ENCODE data around the gene CNNM4.

Gene CNNM4

GRCh38 chr2:96839875-96840850 is 79.5 kb downstream of the CNNM4 start:
- H3K27ac ChIP-seq (ENCODE audit: low read length, poor library complexity, severe bottlenecking): no peak overlapping the region

GRCh38 chr2:96841701-96842495 is 81.2 kb downstream of the CNNM4 start:
- H3K18ac ChIP-seq (ENCODE audit: low read depth in 1 of 2, low read length in 2 of 2): no peak overlapping the region
- H3K27me3 ChIP-seq (ENCODE audit: control insufficient read depth in 1 of 2, insufficient read depth in 1 of 2, low read length in 2 of 2): no peaks in the 10 kb centered on the region
- H2BK15ac ChIP-seq (ENCODE audit: low read depth, poor library complexity, severe bottlenecking): no peak overlapping the region
- H3K4ac ChIP-seq (ENCODE audit: low read depth in 1 of 2, low read length in 2 of 2): no peak overlapping the region
- H2BK5ac ChIP-seq (ENCODE audit: low read depth, low read length, poor library complexity, severe bottlenecking): no peak overlapping the region
- no peak overlapping the region for H2AFZ ChIP-seq (ENCODE audit: low read depth, low read length)
- H3K14ac ChIP-seq (ENCODE audit: low read length in 2 of 2): no peak overlapping the region
- no peak overlapping the region for H2BK120ac ChIP-seq (ENCODE audit: low read depth, low read length)
- H3K23ac ChIP-seq (ENCODE audit: low read length in 2 of 2): no peak overlapping the region
- peaks cover 17 to 46% of the 10 kb centered on the region in 2 experiments for H3K36me3 ChIP-seq (ENCODE audit: control insufficient read depth in 1 of 2, insufficient read depth in 2 of 2, low read depth in 1 of 2, low read length in 2 of 2)
- no peak for DNase-seq
- H3K4me3 ChIP-seq (ENCODE audit: insufficient read depth in 1 of 2, low read depth in 1 of 2, low read length in 2 of 2): no peak overlapping the region
- H4K8ac ChIP-seq (ENCODE audit: low read length): no peak overlapping the region
- no peaks in the 10 kb centered on the region for H3K9me3 ChIP-seq (ENCODE audit: control insufficient read depth, low read length)
- H3K27ac ChIP-seq (ENCODE audit: low read length, poor library complexity, severe bottlenecking): no peak overlapping the region
- no peaks in the 10 kb centered on the region for H3K4me1 ChIP-seq (ENCODE audit: control insufficient read depth, insufficient read depth, low read depth, low read length)
- H2BK12ac ChIP-seq (ENCODE audit: low read length in 2 of 2): no peak overlapping the region
- 96% methylated on average over 15 of the region's 16 CpGs for WGBS
- no peak overlapping the region for H4K91ac ChIP-seq (ENCODE audit: low read length)
- no peaks in the 10 kb centered on the region for H3K79me1 ChIP-seq (replicated peaks; ENCODE audit: low read length, poor library complexity, severe bottlenecking)
- H3K4me2 ChIP-seq (ENCODE audit: low read length, poor library complexity, severe bottlenecking): no peak overlapping the region
- H3K9ac ChIP-seq (ENCODE audit: low read length): no peak overlapping the region
- H2AK5ac ChIP-seq (ENCODE audit: low read length, severe bottlenecking): no peak overlapping the region

More at GRCh38 chr2:96839875-96840850, 79.5 kb downstream of the CNNM4 start:
- WGBS: 93% methylated on average over 37 of the region's 37 CpGs
- H3K4ac ChIP-seq (ENCODE audit: low read depth in 1 of 2, low read length in 2 of 2): no peak overlapping the region
- no peak overlapping the region for H4K91ac ChIP-seq (ENCODE audit: low read length)
- no peaks in the 10 kb centered on the region for H3K4me1 ChIP-seq (ENCODE audit: control insufficient read depth, insufficient read depth, low read depth, low read length)
- H3K4me3 ChIP-seq (ENCODE audit: insufficient read depth in 1 of 2, low read depth in 1 of 2, low read length in 2 of 2): no peak overlapping the region
- no peak for DNase-seq
- no peaks in the 10 kb centered on the region for H3K27me3 ChIP-seq (ENCODE audit: control insufficient read depth in 1 of 2, insufficient read depth in 1 of 2, low read length in 2 of 2)
- H2AFZ ChIP-seq (ENCODE audit: low read depth, low read length): no peak overlapping the region
- H2BK5ac ChIP-seq (ENCODE audit: low read depth, low read length, poor library complexity, severe bottlenecking): no peak overlapping the region
- no peak overlapping the region for H3K23ac ChIP-seq (ENCODE audit: low read length in 2 of 2)
- no peak overlapping the region for H2BK15ac ChIP-seq (ENCODE audit: low read depth, poor library complexity, severe bottlenecking)
- H3K4me2 ChIP-seq (ENCODE audit: low read length, poor library complexity, severe bottlenecking): no peak overlapping the region
- H3K9ac ChIP-seq (ENCODE audit: low read length): no peak overlapping the region
- H3K36me3 ChIP-seq (ENCODE audit: control insufficient read depth in 1 of 2, insufficient read depth in 2 of 2, low read depth in 1 of 2, low read length in 2 of 2): peaks cover 12 to 42% of the 10 kb centered on the region in 2 experiments
- no peak overlapping the region for H3K18ac ChIP-seq (ENCODE audit: low read depth in 1 of 2, low read length in 2 of 2)
- no peak overlapping the region for H2BK12ac ChIP-seq (ENCODE audit: low read length in 2 of 2)
- H4K8ac ChIP-seq (ENCODE audit: low read length): no peak overlapping the region
- H2BK120ac ChIP-seq (ENCODE audit: low read depth, low read length): no peak overlapping the region
- H3K14ac ChIP-seq (ENCODE audit: low read length in 2 of 2): no peak overlapping the region
- no peaks in the 10 kb centered on the region for H3K9me3 ChIP-seq (ENCODE audit: control insufficient read depth, low read length)
- no peaks in the 10 kb centered on the region for H3K79me1 ChIP-seq (replicated peaks; ENCODE audit: low read length, poor library complexity, severe bottlenecking)
- H2AK5ac ChIP-seq (ENCODE audit: low read length, severe bottlenecking): no peak overlapping the region

GRCh38 chr2:96842600-96842999 is 81.9 kb downstream of the CNNM4 start:
- Histone ChIP-seq H3K4me1 (ENCODE audit: control insufficient read depth, insufficient read depth, low read depth, low read length) (no peaks in the 10 kb centered on the region), H3K27me3 (ENCODE audit: control insufficient read depth in 1 of 2, insufficient read depth in 1 of 2, low read length in 2 of 2) (no peaks in the 10 kb centered on the region)
- WGBS: 90% methylated on average over 5 of the region's 7 CpGs

More at GRCh38 chr2:96842600-96842999, 81.9 kb downstream of the CNNM4 start:
- H3K18ac ChIP-seq (ENCODE audit: low read depth in 1 of 2, low read length in 2 of 2): no peak overlapping the region
- no peak overlapping the region for H2AK5ac ChIP-seq (ENCODE audit: low read length, severe bottlenecking)
- no peak overlapping the region for H3K4me3 ChIP-seq (ENCODE audit: insufficient read depth in 1 of 2, low read depth in 1 of 2, low read length in 2 of 2)
- peaks cover 17 to 47% of the 10 kb centered on the region in 2 experiments for H3K36me3 ChIP-seq (ENCODE audit: control insufficient read depth in 1 of 2, insufficient read depth in 2 of 2, low read depth in 1 of 2, low read length in 2 of 2)
- no peak overlapping the region for H2BK5ac ChIP-seq (ENCODE audit: low read depth, low read length, poor library complexity, severe bottlenecking)
- no peak overlapping the region for H2AFZ ChIP-seq (ENCODE audit: low read depth, low read length)
- H3K9ac ChIP-seq (ENCODE audit: low read length): no peak overlapping the region
- H4K8ac ChIP-seq (ENCODE audit: low read length): no peak overlapping the region
- H2BK120ac ChIP-seq (ENCODE audit: low read depth, low read length): no peak overlapping the region
- no peak overlapping the region for H3K14ac ChIP-seq (ENCODE audit: low read length in 2 of 2)
- DNase-seq: no peak
- H4K91ac ChIP-seq (ENCODE audit: low read length): no peak overlapping the region
- no peak overlapping the region for H3K4me2 ChIP-seq (ENCODE audit: low read length, poor library complexity, severe bottlenecking)
- no peak overlapping the region for H2BK15ac ChIP-seq (ENCODE audit: low read depth, poor library complexity, severe bottlenecking)
- no peaks in the 10 kb centered on the region for H3K79me1 ChIP-seq (replicated peaks; ENCODE audit: low read length, poor library complexity, severe bottlenecking)
- H3K9me3 ChIP-seq (ENCODE audit: control insufficient read depth, low read length): no peaks in the 10 kb centered on the region
- no peak overlapping the region for H3K4ac ChIP-seq (ENCODE audit: low read depth in 1 of 2, low read length in 2 of 2)
- no peak overlapping the region for H3K27ac ChIP-seq (ENCODE audit: low read length, poor library complexity, severe bottlenecking)
- H2BK12ac ChIP-seq (ENCODE audit: low read length in 2 of 2): no peak overlapping the region
- no peak overlapping the region for H3K23ac ChIP-seq (ENCODE audit: low read length in 2 of 2)
